Suprapubic skin (tissue), 4 donors: Measurements from ENCODE around the gene ASIC5.

Experiments
- EP300 ChIP-seq: sonication (generic); formaldehyde crosslinking; IDR thresholded peaks from one replicate; pipeline ENCODE4 v1.6.1; 2017; ENCODE audit warnings: antibody characterized with exemption
- POLR2A ChIP-seq, 2 donors: fragments of 450-650 bp; IDR thresholded peaks; one replicate each; pipeline ENCODE4 v1.6.1; 2017; ENCODE audit warnings: antibody characterized with exemption in 2 of 2, mild to moderate bottlenecking in 2 of 2, moderate library complexity in 2 of 2
- POLR2AphosphoS5 ChIP-seq, 3 donors: sonication (generic); formaldehyde crosslinking; IDR thresholded peaks; one replicate each; pipeline ENCODE4 v1.6.1; 2017; ENCODE audit warnings: antibody characterized with exemption in 3 of 3
- TF ChIP-seq, protein P1 (sequence below), 2 donors: fragments of 200-600 bp in 1 of 2; fragments of 450-650 bp in 1 of 2; sonication (generic) in 1 of 2; IDR thresholded peaks; one replicate each; pipeline ENCODE4 v1.5.1; 2016 to 2019; ENCODE audit warnings: antibody characterized with exemption in 2 of 2, mild to moderate bottlenecking in 1 of 2, moderate library complexity in 1 of 2

DNA sequence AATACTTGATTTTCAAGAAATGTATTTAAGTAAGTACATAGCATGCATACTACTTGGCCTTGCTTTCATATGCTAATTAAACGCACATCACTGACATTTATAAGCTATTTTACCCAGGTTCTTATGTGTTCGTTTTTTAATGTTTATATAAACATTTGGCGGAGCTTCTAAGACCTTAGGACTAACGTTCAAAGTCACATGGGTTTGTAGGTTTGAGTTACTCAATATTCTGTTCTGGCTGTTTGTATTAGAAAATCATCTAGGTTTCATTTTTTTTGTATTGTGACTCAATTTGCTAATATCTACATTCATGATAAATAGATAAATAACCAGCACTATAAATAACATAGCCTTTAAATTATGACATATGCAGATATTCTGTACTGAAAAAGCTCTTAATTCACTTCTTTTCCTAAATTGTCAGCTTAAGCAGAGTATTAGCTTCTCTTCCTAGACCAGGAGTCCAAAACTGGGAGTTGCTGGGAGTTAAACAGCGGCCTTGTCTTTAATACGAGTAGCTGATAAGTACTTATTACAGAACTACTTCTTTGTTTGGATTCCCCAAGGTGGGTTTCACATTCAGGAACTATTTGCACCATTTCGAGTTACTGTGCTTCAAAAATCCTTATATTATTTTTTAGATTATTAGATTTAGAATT lies 65.3 kb downstream of the ASIC5 start:
- TF ChIP-seq, protein P1, sequence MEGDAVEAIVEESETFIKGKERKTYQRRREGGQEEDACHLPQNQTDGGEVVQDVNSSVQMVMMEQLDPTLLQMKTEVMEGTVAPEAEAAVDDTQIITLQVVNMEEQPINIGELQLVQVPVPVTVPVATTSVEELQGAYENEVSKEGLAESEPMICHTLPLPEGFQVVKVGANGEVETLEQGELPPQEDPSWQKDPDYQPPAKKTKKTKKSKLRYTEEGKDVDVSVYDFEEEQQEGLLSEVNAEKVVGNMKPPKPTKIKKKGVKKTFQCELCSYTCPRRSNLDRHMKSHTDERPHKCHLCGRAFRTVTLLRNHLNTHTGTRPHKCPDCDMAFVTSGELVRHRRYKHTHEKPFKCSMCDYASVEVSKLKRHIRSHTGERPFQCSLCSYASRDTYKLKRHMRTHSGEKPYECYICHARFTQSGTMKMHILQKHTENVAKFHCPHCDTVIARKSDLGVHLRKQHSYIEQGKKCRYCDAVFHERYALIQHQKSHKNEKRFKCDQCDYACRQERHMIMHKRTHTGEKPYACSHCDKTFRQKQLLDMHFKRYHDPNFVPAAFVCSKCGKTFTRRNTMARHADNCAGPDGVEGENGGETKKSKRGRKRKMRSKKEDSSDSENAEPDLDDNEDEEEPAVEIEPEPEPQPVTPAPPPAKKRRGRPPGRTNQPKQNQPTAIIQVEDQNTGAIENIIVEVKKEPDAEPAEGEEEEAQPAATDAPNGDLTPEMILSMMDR (IDR thresholded peaks at IDR 0.05) = no peak
- TF ChIP-seq POLR2AphosphoS5 (IDR thresholded peaks at IDR 0.05) = no peak
- no peak for TF ChIP-seq POLR2A (IDR thresholded peaks at IDR 0.05)
- TF ChIP-seq EP300 = no peak
